Measurements from ENCODE around the gene INHBC.
"Not testable (repeated sequence)": the region's sequence is repeated elsewhere in the genome, so short reads cannot be mapped to it uniquely, and the experiment has no call there.

INHBC gene

GRCh38 chr12:57430112-57430930, 4.3 kb upstream of the INHBC start:
- DNase-seq: peak in 1 of 2 experiments; percentile 39

- DNase-seq: peak; percentile 95
Observed at GRCh38 chr12:57430931-57431566, 3.5 kb upstream of the INHBC start, which contains the start of gene R3HDM2. R3HDM2 (minus strand) TSS chr12:57431043; CDS start chr12:57310428, 120,615 bp downstream.

GRCh38 chr12:57431654-57432188, 2.9 kb upstream of the INHBC start:
- DNase-seq: no peak

- no peak for DNase-seq
Observed at GRCh38 chr12:57433370-57433769, 1.2 kb upstream of the INHBC start.

- no peak for DNase-seq
Observed at GRCh38 chr12:57435293-57435692, 709 bp downstream of the INHBC start.

GRCh38 chr12:57438400-57438799, 3.8 kb downstream of the INHBC start:
- no peak for DNase-seq

- DNase-seq: no peak
Observed at GRCh38 chr12:57439762-57440266, 5.2 kb downstream of the INHBC start.

- not testable (repeated sequence) for DNase-seq
Observed at GRCh38 chr12:57441393-57441792, 6.8 kb downstream of the INHBC start.

- no peak for DNase-seq
Observed at GRCh38 chr12:57441846-57442427, 7.4 kb downstream of the INHBC start.

- DNase-seq: not testable (repeated sequence)
Observed at GRCh38 chr12:57444337-57444736, 9.8 kb downstream of the INHBC start.

- DNase-seq: no peak
Observed at GRCh38 chr12:57444744-57445143, 10.2 kb downstream of the INHBC start.

- DNase-seq: no peak
Observed at GRCh38 chr12:57446292-57446960, 11.8 kb downstream of the INHBC start.

GRCh38 chr12:57448669-57449068, 14.1 kb downstream of the INHBC start:
- no peak for DNase-seq

GRCh38 chr12:57449375-57449774, 14.8 kb downstream of the INHBC start:
- no peak for DNase-seq

- no peak for DNase-seq
Observed at GRCh38 chr12:57450057-57450456, 15.5 kb downstream of the INHBC start.

- DNase-seq: no peak
Observed at GRCh38 chr12:57451233-57451778, 16.7 kb downstream of the INHBC start.

- no peak for DNase-seq
Observed at GRCh38 chr12:57452181-57452936, 17.8 kb downstream of the INHBC start.

- DNase-seq: peak in 1 of 2 experiments; percentile 52
Observed at GRCh38 chr12:57452937-57453509, 18.4 kb downstream of the INHBC start.

GRCh38 chr12:57454213-57454565, 19.6 kb downstream of the INHBC start:
- DNase-seq: no peak

GRCh38 chr12:57454566-57455373, 20.2 kb downstream of the INHBC start, which contains the start of gene INHBE:
INHBE (plus strand) TSS chr12:57455307; CDS start chr12:57455537, 230 bp downstream.
- DNase-seq: no peak

Data from stimulated activated CD4-positive, alpha-beta T cell treated with anti-CD3 and anti-CD28 coated beads, Interleukin-4, amount 100 ng/mL, for 4 hours (primary cell).